ENCODE data around the gene DESI1.

DESI1 gene

GRCh38 chr22:41621911-41622179, 1.0 kb upstream of the DESI1 start:
- ChIA-PET CTCF (interaction anchor here (1.0 to 1.5 kb wide), 3 partner anchors 19 to 319 kb away, joined by 3 to 5 read pairs (median 4); no protein-coding TSS in a partner anchor), POLR2A (interaction anchor here (2.0 kb wide), 1 partner anchor 176 kb away, joined by 6 read pairs; the partner anchor contains the start of gene TOB2)

GRCh38 chr22:41621099-41621910, 462 bp upstream of the DESI1 start, which contains the start of gene XRCC6:
Gene XRCC6 (plus strand): TSS chr22:41621295. CDS start chr22:41622005, 710 bp downstream.
- peak; percentile 100 for DNase-seq (ENCODE audit: extremely low spot score)
- POLR2A ChIA-PET = interaction anchor here (0.6 to 2.0 kb wide), 4 partner anchors 13 to 325 kb away, joined by 3 to 6 read pairs (median 4); partner anchors contain the start of genes PMM1 and TOB2
- no peak for TF ChIP-seq CTCF (IDR thresholded peaks at IDR 0.05; ENCODE audit: control extremely low read depth, extremely low read depth, low read depth, missing control alignments)
- CTCF ChIA-PET = interaction anchor here (1.0 to 1.5 kb wide), 4 partner anchors 20 to 320 kb away, joined by 3 to 5 read pairs (median 4); no protein-coding TSS in a partner anchor

More at GRCh38 chr22:41621911-41622179, 1.0 kb upstream of the DESI1 start:
- no peak for TF ChIP-seq CTCF (IDR thresholded peaks at IDR 0.05; ENCODE audit: control extremely low read depth, extremely low read depth, low read depth, missing control alignments)
- no peak for DNase-seq (ENCODE audit: extremely low spot score)

GRCh38 chr22:41619979-41620588, 759 bp downstream of the DESI1 start:
- DNase-seq (ENCODE audit: extremely low spot score) = peak; percentile 28
- CTCF ChIA-PET = interaction anchor here (1.2 to 2.0 kb wide), 4 partner anchors 16 to 47 kb away, joined by 4 to 5 read pairs (median 5); partner anchors contain the start of gene PMM1
- no peak for TF ChIP-seq CTCF (IDR thresholded peaks at IDR 0.05; ENCODE audit: control extremely low read depth, extremely low read depth, low read depth, missing control alignments)
- POLR2A ChIA-PET = interaction anchor here (1.5 to 2.0 kb wide), 2 partner anchors 30 to 174 kb away, joined by 6 to 7 read pairs; partner anchors contain the start of genes PMM1 and TOB2

DNA sequence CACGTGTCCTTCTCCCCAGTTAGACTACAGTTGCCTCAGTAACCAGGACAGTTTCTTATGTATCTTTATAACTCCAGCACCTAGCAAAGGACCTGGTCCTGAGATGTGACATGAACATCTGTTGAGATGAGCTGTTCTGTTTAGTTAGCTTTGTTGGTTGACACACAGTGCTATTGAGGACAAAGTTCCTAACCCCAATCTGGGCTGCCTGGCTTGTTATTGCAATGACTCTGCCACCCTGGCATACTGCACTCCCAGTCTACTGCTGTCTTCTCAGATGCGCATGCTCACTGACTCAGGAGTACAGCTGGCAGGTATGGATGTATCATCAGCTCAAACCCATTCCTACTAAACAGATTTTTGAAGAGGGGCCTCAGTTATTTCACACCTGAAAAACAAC, 7.4 kb downstream of the DESI1 start:
- TF ChIP-seq CTCF (IDR thresholded peaks at IDR 0.05; ENCODE audit: control extremely low read depth, extremely low read depth, low read depth, missing control alignments) = no peak
- DNase-seq (ENCODE audit: extremely low spot score) = no peak
- POLR2A ChIA-PET = no interaction called here
- CTCF ChIA-PET = interaction anchor here (0.8 to 1.8 kb wide), 4 partner anchors 9 to 15 kb away, joined by 3 to 6 read pairs (median 3); no protein-coding TSS in a partner anchor

GRCh38 chr22:41612603-41613306, 8.1 kb downstream of the DESI1 start:
- CTCF ChIA-PET = interaction anchor here (0.8 to 1.8 kb wide), 4 partner anchors 8 to 15 kb away, joined by 3 to 6 read pairs (median 3); no protein-coding TSS in a partner anchor
- DNase-seq (ENCODE audit: extremely low spot score) = no peak
- no peak for TF ChIP-seq CTCF (IDR thresholded peaks at IDR 0.05; ENCODE audit: control extremely low read depth, extremely low read depth, low read depth, missing control alignments)
- POLR2A ChIA-PET = no interaction called here

- TF ChIP-seq CTCF (IDR thresholded peaks at IDR 0.05; ENCODE audit: control extremely low read depth, extremely low read depth, low read depth, missing control alignments) = no peak
- POLR2A ChIA-PET = no interaction called here
- CTCF ChIA-PET = interaction anchor here (2.4 kb wide), 1 partner anchor 11 kb away, joined by 17 read pairs; no protein-coding TSS in a partner anchor
- no peak for DNase-seq (ENCODE audit: extremely low spot score)
Observed at GRCh38 chr22:41608386-41608785, 12.5 kb downstream of the DESI1 start.

Data from GM10248 (cell line).